ENCODE measurements around the gene GCAT. TPM values are rescaled to one million over a fixed set of nuclear protein-coding genes. Genes with fewer than 3 reads are reported as not detected.

Gene GCAT
- total RNA-seq, 1 donor from 2014 or later: 27.6 TPM

- Histone ChIP-seq H3K36me3 (ENCODE audit: control insufficient read depth, insufficient read depth, low read length) (peaks cover 22% of the 10 kb centered on the region), H3K27me3 (ENCODE audit: control insufficient read depth, insufficient read depth, low read length) (no peaks in the 10 kb centered on the region), H3K4me3 (ENCODE audit: low read depth, low read length) (no peak overlapping the region)
- TF ChIP-seq CTCF (IDR thresholded peaks at IDR 0.05; ENCODE audit: insufficient read depth, low read length, severe bottlenecking): no peak
- FAIRE-seq (no peak), DNase-seq (ENCODE audit: low read depth) (peak; percentile 25)
Observed at GRCh38 chr22:37855462-37855861, 47.7 kb downstream of the GCAT start.

DNA sequence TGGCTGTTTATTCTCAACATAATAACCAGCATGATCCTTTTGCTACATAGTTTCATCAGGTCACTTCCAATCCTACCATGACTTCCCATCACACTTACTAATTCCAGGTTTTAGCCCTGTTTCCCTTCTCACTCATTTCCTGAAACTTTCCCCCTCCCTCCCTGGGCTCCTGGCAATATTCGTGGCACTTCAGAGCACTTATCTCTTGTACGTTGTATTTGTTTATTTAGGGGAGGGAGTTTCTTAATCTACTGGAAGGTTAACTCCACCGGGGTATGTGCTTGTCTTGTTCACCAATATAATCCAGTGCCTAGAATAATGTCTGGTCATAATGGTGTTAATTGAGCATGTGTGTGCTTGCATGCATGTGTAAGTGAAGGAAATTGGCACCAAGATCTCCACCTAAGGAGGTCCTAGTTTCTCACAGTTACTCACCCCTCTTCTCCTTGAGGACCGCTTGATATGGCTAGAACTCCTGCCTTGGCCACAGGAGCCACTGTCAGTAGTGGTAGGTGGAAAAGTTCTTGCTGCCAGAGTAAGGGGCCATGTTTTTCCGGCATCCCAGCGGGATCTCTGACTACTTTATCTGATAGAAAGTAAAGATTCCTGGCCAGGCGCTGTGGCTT, 53.2 kb downstream of the GCAT start:
- FAIRE-seq (no peak), DNase-seq (ENCODE audit: low read depth) (peak; percentile 54)
- no peak overlapping the region for H3K4me3 ChIP-seq (ENCODE audit: low read depth, low read length)
- no peak for TF ChIP-seq CTCF (IDR thresholded peaks at IDR 0.05; ENCODE audit: insufficient read depth, low read length, severe bottlenecking)
- peaks cover 10% of the 10 kb centered on the region for H3K36me3 ChIP-seq (ENCODE audit: control insufficient read depth, insufficient read depth, low read length)
- H3K27me3 ChIP-seq (ENCODE audit: control insufficient read depth, insufficient read depth, low read length): no peaks in the 10 kb centered on the region

- no peak for TF ChIP-seq CTCF (IDR thresholded peaks at IDR 0.05; ENCODE audit: insufficient read depth, low read length, severe bottlenecking)
- Histone ChIP-seq H3K36me3 (ENCODE audit: control insufficient read depth, insufficient read depth, low read length) (peaks cover 10% of the 10 kb centered on the region), H3K27me3 (ENCODE audit: control insufficient read depth, insufficient read depth, low read length) (no peaks in the 10 kb centered on the region), H3K4me3 (ENCODE audit: low read depth, low read length) (no peak overlapping the region)
- DNase-seq (ENCODE audit: low read depth) (no peak), FAIRE-seq (no peak)
Observed at GRCh38 chr22:37862570-37863325, 55.0 kb downstream of the GCAT start.

DNA sequence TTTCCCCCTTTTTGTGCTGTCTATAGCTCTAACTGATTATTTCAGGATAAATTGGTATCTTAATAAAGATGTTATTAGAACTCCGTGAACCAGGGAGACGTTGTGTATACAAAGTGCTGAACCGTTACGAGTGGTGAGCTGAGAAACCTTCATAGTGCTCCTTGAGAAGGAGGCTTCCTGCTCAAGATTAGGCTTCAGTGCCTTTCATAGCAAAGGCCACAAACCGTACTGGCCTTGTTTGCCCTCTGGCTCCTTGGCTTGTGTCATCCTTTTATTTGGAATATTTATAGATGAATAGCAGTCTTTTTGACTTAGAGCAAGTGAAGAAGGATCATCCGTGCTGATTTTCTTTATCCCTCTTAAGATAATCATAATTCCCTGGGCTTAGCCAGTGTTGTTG, 57.8 kb downstream of the GCAT start:
- Histone ChIP-seq H3K27me3 (ENCODE audit: control insufficient read depth, insufficient read depth, low read length) (no peaks in the 10 kb centered on the region), H3K4me3 (ENCODE audit: low read depth, low read length) (no peak overlapping the region), H3K36me3 (ENCODE audit: control insufficient read depth, insufficient read depth, low read length) (peaks cover 14% of the 10 kb centered on the region)
- FAIRE-seq (no peak), DNase-seq (ENCODE audit: low read depth) (no peak)
- no peak for TF ChIP-seq CTCF (IDR thresholded peaks at IDR 0.05; ENCODE audit: insufficient read depth, low read length, severe bottlenecking)

Other genes starting within 250 kb of the GCAT start
- gene CDC42EP1, start 247.5 kb upstream of the GCAT start, total RNA-seq: 5.8 and 11.0 TPM in 2 replicates
- gene LGALS2, start 227.8 kb upstream of the GCAT start, total RNA-seq: not detected in 2 replicates
- gene GGA1, start 199.1 kb upstream of the GCAT start, total RNA-seq: 36.1 and 41.5 TPM in 2 replicates
- 15.5 and 15.6 TPM in 2 replicates for gene SH3BP1, start 168.3 kb upstream of the GCAT start, total RNA-seq
- gene PDXP, start 149.2 kb upstream of the GCAT start, total RNA-seq: 2.2 and 3.4 TPM in 2 replicates
- gene LGALS1, start 132.3 kb upstream of the GCAT start, total RNA-seq: 1,816 and 1,987 TPM in 2 replicates
- gene NOL12, start 121.6 kb upstream of the GCAT start, total RNA-seq: 39.8 and 50.1 TPM in 2 replicates
- 40.3 and 45.6 TPM in 2 replicates for gene TRIOBP, start 110.9 kb upstream of the GCAT start, total RNA-seq
- not detected in 2 replicates for gene GALR3, start 15.4 kb downstream of the GCAT start, total RNA-seq
- 18.7 and 18.9 TPM in 2 replicates for gene ANKRD54, start 36.4 kb downstream of the GCAT start, total RNA-seq
- 267 and 420 TPM in 2 replicates for gene EIF3L, start 41.5 kb downstream of the GCAT start, total RNA-seq
- gene MICALL1, start 98.4 kb downstream of the GCAT start, total RNA-seq: 143 and 201 TPM in 2 replicates
- not detected in 2 replicates for gene C22orf23, start 145.7 kb downstream of the GCAT start, total RNA-seq
- gene POLR2F, start 145.8 kb downstream of the GCAT start, total RNA-seq: 23.7 and 41.0 TPM in 2 replicates
- not detected in 2 replicates for gene SOX10, start 176.6 kb downstream of the GCAT start, total RNA-seq
- gene PICK1, start 249.5 kb downstream of the GCAT start, total RNA-seq: 27.9 and 31.6 TPM in 2 replicates